ENCODE measurements around the gene TBC1D2B.

- no peak for TF ChIP-seq CTCF (IDR thresholded peaks at IDR 0.05; ENCODE audit: extremely low read depth in 1 of 2, insufficient read depth in 1 of 2, low read depth in 1 of 2, low read length in 2 of 2)
- TF ChIP-seq POLR2AphosphoS5 (IDR thresholded peaks at IDR 0.05; ENCODE audit: insufficient read depth, low read depth, low read length): no peak
- no peak for TF ChIP-seq MAX (IDR thresholded peaks at IDR 0.05; ENCODE audit: insufficient read depth, insufficient read length)
- TF ChIP-seq EZH2 (IDR thresholded peaks at IDR 0.05; ENCODE audit: borderline replicate concordance, low read depth, low read length, severe bottlenecking): no peak
- no peak for TF ChIP-seq POLR2A (IDR thresholded peaks at IDR 0.05; ENCODE audit: low read depth, low read length)
- no peak for TF ChIP-seq FOS (IDR thresholded peaks at IDR 0.05; ENCODE audit: borderline replicate concordance, insufficient read depth, low read length)
- TF ChIP-seq JUN (IDR thresholded peaks at IDR 0.05; ENCODE audit: borderline replicate concordance, insufficient read depth, insufficient read length, low read depth): no peak
Measured at GRCh38 chr15:78055919-78056713, 21.4 kb downstream of the TBC1D2B start.

All from endothelial cell of umbilical vein (primary cell).